Fibroblast of skin of right quadriceps (primary cell): ENCODE results near the gene DOCK4.

Experiments used
- DNase-seq: peaks from one replicate; pipeline ENCODE4 v3.0.0-alpha.2; 2013

The DOCK4 gene

GRCh38 chr7:112186300-112186699 is 19.9 kb downstream of the DOCK4 start:
- no peak for DNase-seq

- DNase-seq: no peak
Measured at GRCh38 chr7:112185005-112185834, 21.0 kb downstream of the DOCK4 start.

- no peak for DNase-seq
Measured at GRCh38 chr7:112184455-112184854, 21.7 kb downstream of the DOCK4 start.

GRCh38 chr7:112183266-112183665 is 22.9 kb downstream of the DOCK4 start:
- DNase-seq: no peak

GRCh38 chr7:112182749-112183148 is 23.4 kb downstream of the DOCK4 start:
- no peak for DNase-seq

GRCh38 chr7:112180223-112180622 is 26.0 kb downstream of the DOCK4 start:
- DNase-seq: no peak

- DNase-seq: no peak
Measured at GRCh38 chr7:112176693-112177415, 29.3 kb downstream of the DOCK4 start.

- DNase-seq: no peak
Measured at GRCh38 chr7:112176241-112176640, 30.0 kb downstream of the DOCK4 start.

- DNase-seq: no peak
Measured at GRCh38 chr7:112174192-112174591, 32.0 kb downstream of the DOCK4 start.

- no peak for DNase-seq
Measured at GRCh38 chr7:112173568-112173905, 32.7 kb downstream of the DOCK4 start.

GRCh38 chr7:112172870-112173567 is 33.2 kb downstream of the DOCK4 start:
- DNase-seq: peak; percentile 17

GRCh38 chr7:112171673-112172072 is 34.5 kb downstream of the DOCK4 start:
- no peak for DNase-seq

- no peak for DNase-seq
Measured at GRCh38 chr7:112168915-112169314, 37.3 kb downstream of the DOCK4 start.

GRCh38 chr7:112167147-112167546 is 39.1 kb downstream of the DOCK4 start:
- no peak for DNase-seq

- DNase-seq: no peak
Measured at GRCh38 chr7:112162784-112163506, 43.3 kb downstream of the DOCK4 start.

GRCh38 chr7:112162142-112162766 is 43.9 kb downstream of the DOCK4 start:
- DNase-seq: peak; percentile 63

GRCh38 chr7:112161253-112162141 is 44.7 kb downstream of the DOCK4 start:
- DNase-seq: no peak

- no peak for DNase-seq
Measured at GRCh38 chr7:112160771-112161150, 45.4 kb downstream of the DOCK4 start.

GRCh38 chr7:112160130-112160770 is 45.9 kb downstream of the DOCK4 start:
- DNase-seq: peak; percentile 22

- DNase-seq: no peak
Measured at GRCh38 chr7:112159351-112159750, 46.8 kb downstream of the DOCK4 start.

GRCh38 chr7:112157072-112157471 is 49.1 kb downstream of the DOCK4 start:
- peak; percentile 90 for DNase-seq
